ENCODE data around the gene RANBP10.

DNA sequence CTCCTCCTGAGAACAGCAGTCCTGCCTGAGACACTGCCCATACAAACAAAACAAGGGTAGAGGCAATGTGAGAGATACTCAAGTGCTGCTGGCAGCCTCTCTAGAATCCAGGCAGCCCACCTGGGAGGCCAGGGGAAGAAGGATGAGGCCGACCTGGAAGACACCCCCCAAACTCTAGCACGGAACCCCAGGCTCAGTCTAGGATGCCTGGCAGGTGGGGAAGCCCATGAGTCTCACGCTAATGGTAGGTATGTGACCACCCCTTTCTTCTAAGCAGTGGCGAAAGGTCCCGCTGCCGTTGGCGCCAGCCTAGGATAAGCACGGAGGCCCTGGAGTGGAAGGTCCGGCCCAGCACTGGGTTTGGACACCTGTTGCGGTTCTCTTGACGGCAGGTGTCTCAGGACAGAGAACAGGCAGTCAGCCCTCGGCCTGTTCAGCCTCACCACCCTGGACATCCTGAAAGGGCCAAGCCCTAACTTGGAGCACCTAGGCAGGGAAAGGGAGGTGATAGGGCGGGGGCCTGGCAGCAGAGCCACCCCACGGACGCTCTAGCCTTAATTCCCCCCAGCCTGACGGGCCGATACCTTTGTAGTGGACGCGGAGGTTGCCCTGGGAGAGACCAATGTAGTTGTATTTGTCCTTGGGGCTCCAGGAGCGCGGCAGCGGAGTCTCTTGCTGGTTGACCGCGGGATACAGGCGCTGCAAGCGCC lies 487 bp downstream of the RANBP10 start:
- TF ChIP-seq ZFP36 (IDR thresholded peaks at IDR 0.05; ENCODE audit: low read depth, low read length, partially characterized antibody) (no peak), TAF1 (IDR thresholded peaks at IDR 0.05; ENCODE audit: control insufficient read depth, extremely low read depth, insufficient read depth, low read length, severe bottlenecking) (no peak), EP300 (IDR thresholded peaks at IDR 0.05; ENCODE audit: low read length) (no peak), TFE3 (CRISPR knock-in tag; IDR thresholded peaks at IDR 0.05) (no peak), ZBTB43 (CRISPR knock-in tag; IDR thresholded peaks at IDR 0.05) (no peak), YY1 (IDR thresholded peaks at IDR 0.05; ENCODE audit: borderline replicate concordance in 1 of 3, control insufficient read depth in 1 of 3, extremely low read depth in 1 of 3, insufficient read depth in 3 of 3, insufficient read length in 1 of 3, insufficient replicate concordance in 2 of 3, low read depth in 1 of 3, low read length in 2 of 3) (no peak), CEBPB (tag; IDR thresholded peaks at IDR 0.05) (no peak), CBX8 (IDR thresholded peaks at IDR 0.05; ENCODE audit: borderline replicate concordance, extremely low read depth, low read depth, low read length, poor library complexity, severe bottlenecking) (no peak)
- TF ChIP-seq, protein P1, sequence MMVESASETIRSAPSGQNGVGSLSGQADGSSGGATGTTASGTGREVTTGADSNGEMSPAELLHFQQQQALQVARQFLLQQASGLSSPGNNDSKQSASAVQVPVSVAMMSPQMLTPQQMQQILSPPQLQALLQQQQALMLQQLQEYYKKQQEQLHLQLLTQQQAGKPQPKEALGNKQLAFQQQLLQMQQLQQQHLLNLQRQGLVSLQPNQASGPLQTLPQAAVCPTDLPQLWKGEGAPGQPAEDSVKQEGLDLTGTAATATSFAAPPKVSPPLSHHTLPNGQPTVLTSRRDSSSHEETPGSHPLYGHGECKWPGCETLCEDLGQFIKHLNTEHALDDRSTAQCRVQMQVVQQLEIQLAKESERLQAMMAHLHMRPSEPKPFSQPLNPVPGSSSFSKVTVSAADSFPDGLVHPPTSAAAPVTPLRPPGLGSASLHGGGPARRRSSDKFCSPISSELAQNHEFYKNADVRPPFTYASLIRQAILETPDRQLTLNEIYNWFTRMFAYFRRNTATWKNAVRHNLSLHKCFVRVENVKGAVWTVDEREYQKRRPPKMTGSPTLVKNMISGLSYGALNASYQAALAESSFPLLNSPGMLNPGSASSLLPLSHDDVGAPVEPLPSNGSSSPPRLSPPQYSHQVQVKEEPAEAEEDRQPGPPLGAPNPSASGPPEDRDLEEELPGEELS (CRISPR knock-in tag; IDR thresholded peaks at IDR 0.05; ENCODE audit: borderline replicate concordance): no peak
- TF ChIP-seq, protein P2, sequence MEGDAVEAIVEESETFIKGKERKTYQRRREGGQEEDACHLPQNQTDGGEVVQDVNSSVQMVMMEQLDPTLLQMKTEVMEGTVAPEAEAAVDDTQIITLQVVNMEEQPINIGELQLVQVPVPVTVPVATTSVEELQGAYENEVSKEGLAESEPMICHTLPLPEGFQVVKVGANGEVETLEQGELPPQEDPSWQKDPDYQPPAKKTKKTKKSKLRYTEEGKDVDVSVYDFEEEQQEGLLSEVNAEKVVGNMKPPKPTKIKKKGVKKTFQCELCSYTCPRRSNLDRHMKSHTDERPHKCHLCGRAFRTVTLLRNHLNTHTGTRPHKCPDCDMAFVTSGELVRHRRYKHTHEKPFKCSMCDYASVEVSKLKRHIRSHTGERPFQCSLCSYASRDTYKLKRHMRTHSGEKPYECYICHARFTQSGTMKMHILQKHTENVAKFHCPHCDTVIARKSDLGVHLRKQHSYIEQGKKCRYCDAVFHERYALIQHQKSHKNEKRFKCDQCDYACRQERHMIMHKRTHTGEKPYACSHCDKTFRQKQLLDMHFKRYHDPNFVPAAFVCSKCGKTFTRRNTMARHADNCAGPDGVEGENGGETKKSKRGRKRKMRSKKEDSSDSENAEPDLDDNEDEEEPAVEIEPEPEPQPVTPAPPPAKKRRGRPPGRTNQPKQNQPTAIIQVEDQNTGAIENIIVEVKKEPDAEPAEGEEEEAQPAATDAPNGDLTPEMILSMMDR (IDR thresholded peaks at IDR 0.05 in 2 of 3, conservative IDR thresholded peaks at IDR 0.05 in 1 of 3; ENCODE audit: insufficient read depth in 2 of 3, low read depth in 1 of 3, low read length in 3 of 3): no peak
